CD8-positive, alpha-beta T cell (primary cell): ENCODE results near the gene PA2G4. TPM values are rescaled to one million over a fixed set of nuclear protein-coding genes. Genes with fewer than 3 reads are reported as not detected.

ENCODE experiments used
- total RNA-seq, 46 experiments: library from RNA in 2 of 46; stranded (reverse) in 2 of 46; gene quantifications; one replicate each; pipeline ENCODE4 v1.2.3 and lab custom pipeline; 2021 to 2026

Gene PA2G4
- total RNA-seq, 2 experiments from 2014 or later, result 61.6 to 62.4 TPM

Other genes starting within 250 kb of the PA2G4 start
- 10 to 100 TPM; 10.1 to 11.5 TPM for gene PYM1, start 176.7 kb upstream of the PA2G4 start, total RNA-seq
- 100 to 1,000 TPM; 585 to 614 TPM for gene DGKA, start 173.4 kb upstream of the PA2G4 start, total RNA-seq
- gene PMEL, start 138.5 kb upstream of the PA2G4 start, total RNA-seq, result not detected
- gene CDK2, start 137.7 kb upstream of the PA2G4 start, total RNA-seq, result 10 to 100 TPM; 12.8 to 13.5 TPM
- 10 to 100 TPM; 16.1 to 16.8 TPM for gene RAB5B, start 130.5 kb upstream of the PA2G4 start, total RNA-seq
- gene SUOX, start 107.3 kb upstream of the PA2G4 start, total RNA-seq, result 1 to 10 TPM in 1 of 2 experiments, under 1 TPM in 1; 0.72 to 1.2 TPM
- 1 to 10 TPM; 2.2 to 2.5 TPM for gene IKZF4, start 83.5 kb upstream of the PA2G4 start, total RNA-seq
- 10 to 100 TPM; 33.8 to 36.7 TPM for gene RPS26, start 62.6 kb upstream of the PA2G4 start, total RNA-seq
- 1 to 10 TPM in 1 of 2 experiments, under 1 TPM in 1; 0.90 to 1.5 TPM for gene ERBB3, start 24.4 kb upstream of the PA2G4 start, total RNA-seq
- gene RPL41, start 12.1 kb downstream of the PA2G4 start, total RNA-seq, result 1,000 to 10,000 TPM; 5,791 to 5,914 TPM
- gene ZC3H10, start 13.7 kb downstream of the PA2G4 start, total RNA-seq, result 1 to 10 TPM; 9.0 TPM
- 10 to 100 TPM; 82.4 to 83.0 TPM for gene ESYT1, start 23.7 kb downstream of the PA2G4 start, total RNA-seq
- 1 to 10 TPM; 4.0 to 5.9 TPM for gene MYL6B, start 48.0 kb downstream of the PA2G4 start, total RNA-seq
- 100 to 1,000 TPM; 580 to 582 TPM for gene MYL6, start 53.8 kb downstream of the PA2G4 start, total RNA-seq
- 100 to 1,000 TPM; 109 to 113 TPM for gene SMARCC2, start 84.9 kb downstream of the PA2G4 start, total RNA-seq
- gene RNF41, start 117.4 kb downstream of the PA2G4 start, total RNA-seq, result 10 to 100 TPM; 41.0 to 41.6 TPM
- gene NABP2, start 119.8 kb downstream of the PA2G4 start, total RNA-seq, result 1 to 10 TPM; 6.8 to 7.4 TPM
- not detected for gene SLC39A5, start 125.5 kb downstream of the PA2G4 start, total RNA-seq
- gene ANKRD52, start 153.8 kb downstream of the PA2G4 start, total RNA-seq, result 10 to 100 TPM; 27.7 to 29.9 TPM
- gene COQ10A, start 162.4 kb downstream of the PA2G4 start, total RNA-seq, result 10 to 100 TPM; 29.5 to 38.8 TPM
- 100 to 1,000 TPM; 154 to 159 TPM for gene CS, start 195.8 kb downstream of the PA2G4 start, total RNA-seq
- 10 to 100 TPM; 23.5 to 33.9 TPM for gene CNPY2, start 211.4 kb downstream of the PA2G4 start, total RNA-seq
- 100 to 1,000 TPM; 111 to 113 TPM for gene PAN2, start 229.4 kb downstream of the PA2G4 start, total RNA-seq
- 10 to 100 TPM; 21.3 to 26.7 TPM for gene IL23A, start 234.3 kb downstream of the PA2G4 start, total RNA-seq